Natural killer cell treated with Interleukin-12 subunit alpha and Interleukin-12 subunit beta and Interleukin-15 and Interleukin-18, amount 100 ng/mL, for 72 hours (primary cell): ENCODE results near the gene KCNS1. TPM values are rescaled to one million over a fixed set of nuclear protein-coding genes. Genes with fewer than 3 reads are reported as not detected.

Experiments used
- ATAC-seq, 2 donors: fragments of 150-1000 bp; cut with Tn5 transposase in 1 of 2; sonication (Bioruptor Pico), chemical (Tn5 transposase) in 1 of 2; 2 replicates each; pipeline ENCODE4 v1.10.0; 2021
- DNase-seq: peaks from one replicate; pipeline ENCODE4 v3.0.0; 2022; ENCODE audit warnings: low spot score
- H3K27ac Mint-ChIP-seq, 2 donors: 1 replicate in 1 of 2; 2 replicates in 1 of 2; pipeline ENCODE4 v1.8.0; 2022; ENCODE audit warnings: mixed read lengths in 2 of 2, mild to moderate bottlenecking in 1 of 2, moderate library complexity in 1 of 2
- H3K27me3 Mint-ChIP-seq, 2 donors: 1 replicate in 1 of 2; 2 replicates in 1 of 2; pipeline ENCODE4 v1.8.0; 2022; ENCODE audit warnings: mixed read lengths in 2 of 2
- H3K36me3 Mint-ChIP-seq: one replicate; pipeline ENCODE4 v1.8.0; 2022; ENCODE audit warnings: mixed read lengths
- H3K4me1 Mint-ChIP-seq, 2 donors: 1 replicate in 1 of 2; 2 replicates in 1 of 2; pipeline ENCODE4 v1.8.0; 2022; ENCODE audit warnings: low read depth in 2 of 2, mixed read lengths in 2 of 2, mild to moderate bottlenecking in 1 of 2
- H3K4me3 Mint-ChIP-seq: one replicate; pipeline ENCODE4 v1.8.0; 2022; ENCODE audit warnings: mixed read lengths
- H3K9me3 Mint-ChIP-seq: 2 replicates; pipeline ENCODE4 v1.8.0; 2022; ENCODE audit warnings: mixed read lengths
- total RNA-seq, 2 donors: library from RNA; stranded (reverse); gene quantifications; one replicate each; pipeline ENCODE4 v1.2.3, GENCODE V29; 2022

KCNS1 gene
- total RNA-seq, 2 donors from 2014 or later: 0.24 to 0.33 TPM

GRCh38 chr20:45047581-45048119 is 53.3 kb downstream of the KCNS1 start:
- Mint-ChIP-seq H3K27ac (peak overlapping the region; percentile 87 to 91), H3K4me3 (no peak overlapping the region), H3K27me3 (no peaks in the 10 kb centered on the region), H3K36me3 (peaks cover 10% of the 10 kb centered on the region), H3K4me1 (peaks cover 52 to 65% of the 10 kb centered on the region in 2 donors), H3K9me3 (no peaks in the 10 kb centered on the region)
- ATAC-seq: no peak
- DNase-seq: no peak

GRCh38 chr20:45044601-45045000 is 56.3 kb downstream of the KCNS1 start:
- Mint-ChIP-seq H3K27me3 (no peaks in the 10 kb centered on the region), H3K36me3 (peaks cover 10% of the 10 kb centered on the region), H3K4me3 (no peak overlapping the region), H3K4me1 (peaks cover 53 to 65% of the 10 kb centered on the region in 2 donors), H3K9me3 (no peaks in the 10 kb centered on the region), H3K27ac (peak overlapping the region; percentile 83 to 86)
- ATAC-seq (no peak), DNase-seq (no peak)

GRCh38 chr20:45044084-45044573 is 56.8 kb downstream of the KCNS1 start:
- Mint-ChIP-seq H3K4me3 (no peak overlapping the region), H3K4me1 (peaks cover 53 to 62% of the 10 kb centered on the region in 2 donors), H3K27me3 (no peaks in the 10 kb centered on the region), H3K9me3 (no peaks in the 10 kb centered on the region), H3K27ac (peak overlapping the region; percentile 83 to 86), H3K36me3 (peaks cover 10% of the 10 kb centered on the region)
- ATAC-seq (peak; percentile 69 to 76), DNase-seq (peak; percentile 67)

GRCh38 chr20:45042978-45043377 is 57.9 kb downstream of the KCNS1 start:
- no peaks in the 10 kb centered on the region for H3K9me3 Mint-ChIP-seq
- DNase-seq: no peak
- H3K27me3 Mint-ChIP-seq: no peaks in the 10 kb centered on the region
- peak overlapping the region; percentile 83 to 86 for H3K27ac Mint-ChIP-seq
- H3K4me3 Mint-ChIP-seq: no peak overlapping the region
- no peak for ATAC-seq
- H3K36me3 Mint-ChIP-seq: peaks cover 10% of the 10 kb centered on the region
- H3K4me1 Mint-ChIP-seq: peaks cover 45 to 50% of the 10 kb centered on the region in 2 donors

Other genes with a start within 250 kb of the KCNS1 start
- 100 to 1,000 TPM; 189 to 283 TPM for gene YWHAB, start 215.4 kb downstream of the KCNS1 start, total RNA-seq
- 100 to 1,000 TPM in 1 of 2 donors, 10 to 100 TPM in 1; 58.2 to 113 TPM for gene PABPC1L, start 191.1 kb downstream of the KCNS1 start, total RNA-seq
- 10 to 100 TPM; 25.1 to 34.9 TPM for gene TOMM34, start 140.7 kb downstream of the KCNS1 start, total RNA-seq
- 100 to 1,000 TPM; 157 to 264 TPM for gene STK4, start 134.6 kb downstream of the KCNS1 start, total RNA-seq
- not detected for gene WFDC5, start 14.0 kb upstream of the KCNS1 start, total RNA-seq
- gene WFDC12, start 23.3 kb upstream of the KCNS1 start, total RNA-seq: not detected
- gene PI3, start 73.8 kb upstream of the KCNS1 start, total RNA-seq: not detected
- gene SEMG1, start 105.9 kb upstream of the KCNS1 start, total RNA-seq: not detected
- gene SEMG2, start 120.2 kb upstream of the KCNS1 start, total RNA-seq: not detected
- gene SLPI, start 153.4 kb upstream of the KCNS1 start, total RNA-seq: 1 to 10 TPM in 1 of 2 donors, not detected in 1; 7.2 TPM
- gene RBPJL, start 205.7 kb upstream of the KCNS1 start, total RNA-seq: not detected
- gene MATN4, start 207.2 kb upstream of the KCNS1 start, total RNA-seq: 1 to 10 TPM in 1 of 2 donors, under 1 TPM in 1; 0.31 to 1.4 TPM
- 10 to 100 TPM; 23.3 to 43.5 TPM for gene SDC4, start 247.3 kb upstream of the KCNS1 start, total RNA-seq